HTR-8/SVneo (cell line): ENCODE data around the gene USP32.
A peak's percentile ranks its signal among the peaks of the same experiment; 100 is the strongest.

Source experiments
- DNase-seq: peaks from one replicate; pipeline ENCODE4 v3.0.0; 2011; ENCODE audit warnings: low spot score, mixed read lengths; ENCODE audit not compliant: insufficient read length
- FAIRE-seq: peaks from 2 replicates; lab custom pipeline; 2011; peaks lifted over from hg19 to GRCh38; lab: Jason Lieb, UNC

USP32 gene

GRCh38 chr17:60163108-60163784 is 228.7 kb downstream of the USP32 start:
- DNase-seq, result no peak
- FAIRE-seq, result peak; percentile 13

DNA sequence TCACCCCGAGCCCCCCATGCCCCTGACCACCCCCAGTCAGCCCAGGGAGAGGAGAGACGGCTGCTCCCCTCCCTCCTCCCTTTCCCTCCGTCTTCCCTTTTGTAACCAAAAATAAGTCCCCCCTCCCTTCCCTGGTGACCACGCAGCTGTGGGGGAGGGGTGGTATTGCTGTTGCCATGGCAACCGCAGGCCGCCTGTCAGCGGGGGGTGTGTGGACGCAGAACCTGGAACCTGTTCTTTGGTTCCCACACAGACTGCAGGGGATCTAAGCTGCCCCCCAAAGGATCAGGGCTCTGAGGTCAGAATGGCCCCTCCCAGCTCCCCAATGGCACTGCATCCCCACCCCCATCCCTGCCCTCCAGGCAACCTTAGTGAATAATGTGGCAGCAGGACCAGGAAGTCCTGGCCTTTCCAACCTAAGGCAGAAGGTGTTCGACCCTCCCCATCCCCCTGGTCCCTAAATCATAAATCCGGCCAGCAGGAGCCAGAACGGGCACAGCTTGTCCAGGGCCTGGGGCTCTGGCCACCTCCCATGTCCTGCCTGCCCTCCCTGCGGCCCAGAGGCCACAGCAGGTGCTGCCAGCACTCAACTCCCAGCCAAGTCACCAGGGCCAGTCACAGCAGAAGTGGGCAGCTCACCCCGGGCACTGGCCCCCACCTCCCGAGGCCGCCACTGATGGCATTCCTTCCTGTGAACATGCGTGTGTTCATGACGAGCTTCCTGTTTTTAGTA is 230.2 kb downstream of the USP32 start:
- DNase-seq (no peak), FAIRE-seq (peak; percentile 58)

DNA sequence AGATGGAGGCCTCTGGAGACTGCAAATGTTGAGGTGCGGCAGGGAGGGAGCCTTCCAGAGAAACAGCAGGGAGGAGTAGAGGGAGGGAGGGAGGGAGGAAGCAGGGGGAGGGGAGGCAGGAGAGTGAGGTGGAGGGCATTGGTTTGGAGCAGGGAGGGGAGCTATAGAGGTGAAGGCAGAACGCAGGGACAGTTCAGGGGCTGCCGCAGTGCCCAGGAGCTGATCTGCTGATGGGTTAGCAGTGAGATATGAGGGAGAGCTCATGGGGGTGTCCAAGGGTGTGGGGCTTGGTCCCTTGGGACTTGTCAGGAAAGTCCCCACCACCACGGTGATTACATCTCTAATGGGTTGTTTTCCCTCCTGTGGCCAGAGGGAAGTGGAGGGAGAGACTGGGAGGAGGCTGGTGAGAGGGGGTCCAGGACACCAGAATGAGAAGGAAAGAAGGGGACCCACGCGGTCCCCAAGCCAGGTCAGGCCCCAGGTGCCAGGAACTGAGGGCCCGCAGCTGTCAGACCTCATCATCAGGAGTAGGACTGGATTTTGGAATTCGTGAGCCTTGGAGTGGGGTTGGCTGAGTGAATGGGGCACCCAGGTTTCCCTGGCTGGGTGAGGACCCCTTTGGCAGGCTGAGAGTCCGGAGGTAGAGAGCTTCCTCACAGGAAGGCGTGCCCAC is 231.0 kb downstream of the USP32 start:
- FAIRE-seq, result no peak

DNA sequence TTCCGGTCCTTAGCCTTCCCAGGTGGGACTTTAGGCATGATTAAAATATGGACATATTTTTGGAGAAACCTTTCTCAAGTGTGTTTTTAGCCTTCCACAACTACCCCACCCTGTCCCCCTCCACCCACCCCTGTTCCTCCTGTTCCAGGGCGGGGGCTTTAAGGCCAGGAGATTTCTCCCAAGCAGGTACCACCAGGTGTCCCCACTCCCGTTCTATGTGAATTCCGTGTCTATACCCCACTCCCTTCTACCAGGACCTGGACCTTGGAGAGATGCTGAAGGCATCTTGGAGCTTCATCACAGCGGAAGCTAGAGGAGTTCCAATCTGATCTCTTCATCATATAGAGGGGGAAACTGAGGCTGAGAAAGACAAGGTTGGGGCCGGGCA is 232.5 kb downstream of the USP32 start:
- no peak for FAIRE-seq
- no peak for DNase-seq

More for the DNA sequence above, 231.0 kb downstream of the USP32 start:
- no peak for DNase-seq

DNA sequence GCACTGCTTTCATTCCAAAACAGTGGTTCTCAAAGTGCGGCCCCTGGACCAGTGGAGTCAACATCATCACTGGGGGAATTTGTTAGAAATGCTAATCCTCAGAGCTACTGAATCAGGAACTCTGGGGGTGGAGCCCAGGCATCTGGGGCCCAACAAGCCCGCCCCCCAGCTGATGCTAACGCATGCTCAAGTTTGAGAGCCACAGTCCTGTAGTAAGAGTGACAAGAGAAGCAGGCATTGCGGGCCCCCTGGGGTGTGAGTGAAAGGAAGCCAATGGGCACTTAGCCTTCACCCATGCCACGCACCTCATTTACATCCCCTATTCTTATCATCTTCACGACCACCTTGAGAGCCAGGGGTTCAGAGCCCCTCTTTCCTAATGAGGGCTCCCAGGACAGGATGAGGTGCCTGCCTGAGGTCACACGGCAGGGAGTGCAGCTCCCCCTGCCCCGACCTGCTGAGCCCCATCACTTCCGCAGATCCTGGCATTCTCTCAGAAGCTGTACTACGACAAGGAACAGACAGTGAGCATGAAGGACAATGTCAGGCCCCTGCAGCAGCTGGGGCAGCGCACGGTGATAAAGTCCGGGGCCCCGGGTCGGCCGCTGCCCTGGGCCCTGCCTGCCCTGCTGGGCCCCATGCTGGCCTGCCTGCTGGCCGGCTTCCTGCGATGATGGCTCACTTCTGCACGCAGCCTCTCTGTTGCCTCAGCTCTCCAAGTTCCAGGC is 233.0 kb downstream of the USP32 start:
- FAIRE-seq, result peak; percentile 42
- DNase-seq, result no peak

DNA sequence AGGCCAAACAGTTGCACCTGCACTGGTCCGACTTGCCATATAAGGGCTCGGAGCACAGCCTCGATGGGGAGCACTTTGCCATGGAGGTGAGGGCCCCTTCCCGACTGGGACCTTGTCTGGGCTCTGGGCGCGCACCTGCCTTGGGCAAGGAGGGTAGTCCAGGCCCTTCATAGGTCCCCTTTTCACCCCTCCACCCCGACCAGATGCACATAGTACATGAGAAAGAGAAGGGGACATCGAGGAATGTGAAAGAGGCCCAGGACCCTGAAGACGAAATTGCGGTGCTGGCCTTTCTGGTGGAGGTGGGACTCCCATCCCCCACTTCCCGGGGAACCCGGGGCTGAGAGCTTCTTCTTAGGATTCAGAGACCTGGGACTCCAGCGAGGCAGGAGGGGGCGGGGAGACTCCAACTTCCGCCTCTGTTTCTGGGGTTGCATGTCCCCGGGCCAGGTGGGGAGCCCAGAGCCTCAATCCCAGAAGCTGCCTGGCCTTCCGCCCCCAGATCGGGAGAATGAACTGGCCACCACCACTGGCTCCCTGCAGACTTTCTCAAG is 234.4 kb downstream of the USP32 start:
- DNase-seq (no peak), FAIRE-seq (no peak)

GRCh38 chr17:60156746-60157145 is 235.2 kb downstream of the USP32 start:
- FAIRE-seq (peak; percentile 31), DNase-seq (no peak)

DNA sequence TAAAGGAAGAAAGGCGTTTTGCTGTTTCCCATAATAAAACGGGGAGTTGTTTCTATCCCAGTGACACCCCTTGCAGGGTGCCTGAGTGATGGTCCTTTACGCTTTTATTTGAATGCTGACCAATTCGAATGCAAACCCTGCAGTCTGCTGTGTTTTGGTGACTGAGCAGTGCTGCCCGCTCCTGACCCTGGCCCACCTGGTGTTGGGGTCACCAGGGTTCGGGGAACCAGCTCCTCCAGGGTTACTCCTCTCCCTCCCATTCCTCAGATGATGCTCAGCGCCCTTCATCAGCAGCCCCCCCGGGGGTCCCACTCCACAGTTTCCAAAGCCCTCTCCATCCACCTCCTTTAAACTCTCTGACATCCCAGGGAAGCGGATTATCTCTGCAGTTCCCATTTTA is 236.1 kb downstream of the USP32 start:
- FAIRE-seq (no peak), DNase-seq (no peak)

- FAIRE-seq (peak; percentile 96), DNase-seq (no peak)
Measured at GRCh38 chr17:60155427-60155814, 236.5 kb downstream of the USP32 start.

DNA sequence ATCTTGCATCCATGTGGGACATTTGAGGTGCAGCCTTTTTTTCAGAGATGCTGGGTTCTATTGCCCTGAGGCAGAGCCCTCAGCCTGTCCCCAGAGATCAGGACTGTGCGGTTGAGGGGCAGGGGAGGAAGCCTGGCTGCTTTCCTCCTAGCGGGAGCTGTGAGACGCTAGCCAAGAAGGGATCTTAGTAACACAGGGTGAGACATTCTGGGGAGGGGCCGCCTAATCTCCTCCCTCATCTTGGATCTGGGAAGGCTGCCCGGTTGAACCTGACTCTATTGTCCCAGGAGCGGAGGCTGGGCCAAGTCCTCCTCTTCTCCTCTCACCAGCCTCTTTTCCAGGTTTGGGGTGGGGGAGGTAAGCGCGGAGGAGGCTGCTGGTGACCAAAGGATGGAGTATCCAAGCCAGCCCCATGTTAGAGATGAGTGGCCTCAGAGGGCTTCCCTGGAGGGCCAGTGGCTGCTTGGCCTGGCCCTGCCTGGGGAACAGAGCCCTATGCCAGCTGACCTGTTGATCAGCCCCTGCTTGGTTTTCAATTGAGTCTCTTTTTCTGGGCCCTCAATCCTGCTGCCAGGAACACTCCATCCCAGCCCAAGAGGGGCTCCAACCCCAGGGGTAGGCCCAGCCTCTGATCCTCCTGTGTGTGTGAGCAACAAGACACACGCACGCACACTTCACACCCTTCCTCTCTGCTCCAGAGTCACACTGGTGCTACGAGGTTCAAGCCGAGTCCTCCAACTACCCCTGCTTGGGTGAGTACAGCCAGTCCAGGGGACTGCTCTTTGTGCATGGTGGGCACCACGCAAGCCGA is 237.1 kb downstream of the USP32 start:
- no peak for FAIRE-seq
- DNase-seq, result no peak

GRCh38 chr17:60153606-60154390 is 238.1 kb downstream of the USP32 start:
- FAIRE-seq (no peak), DNase-seq (no peak)

GRCh38 chr17:60151355-60151754 is 240.6 kb downstream of the USP32 start:
- DNase-seq (no peak), FAIRE-seq (peak; percentile 76)

DNA sequence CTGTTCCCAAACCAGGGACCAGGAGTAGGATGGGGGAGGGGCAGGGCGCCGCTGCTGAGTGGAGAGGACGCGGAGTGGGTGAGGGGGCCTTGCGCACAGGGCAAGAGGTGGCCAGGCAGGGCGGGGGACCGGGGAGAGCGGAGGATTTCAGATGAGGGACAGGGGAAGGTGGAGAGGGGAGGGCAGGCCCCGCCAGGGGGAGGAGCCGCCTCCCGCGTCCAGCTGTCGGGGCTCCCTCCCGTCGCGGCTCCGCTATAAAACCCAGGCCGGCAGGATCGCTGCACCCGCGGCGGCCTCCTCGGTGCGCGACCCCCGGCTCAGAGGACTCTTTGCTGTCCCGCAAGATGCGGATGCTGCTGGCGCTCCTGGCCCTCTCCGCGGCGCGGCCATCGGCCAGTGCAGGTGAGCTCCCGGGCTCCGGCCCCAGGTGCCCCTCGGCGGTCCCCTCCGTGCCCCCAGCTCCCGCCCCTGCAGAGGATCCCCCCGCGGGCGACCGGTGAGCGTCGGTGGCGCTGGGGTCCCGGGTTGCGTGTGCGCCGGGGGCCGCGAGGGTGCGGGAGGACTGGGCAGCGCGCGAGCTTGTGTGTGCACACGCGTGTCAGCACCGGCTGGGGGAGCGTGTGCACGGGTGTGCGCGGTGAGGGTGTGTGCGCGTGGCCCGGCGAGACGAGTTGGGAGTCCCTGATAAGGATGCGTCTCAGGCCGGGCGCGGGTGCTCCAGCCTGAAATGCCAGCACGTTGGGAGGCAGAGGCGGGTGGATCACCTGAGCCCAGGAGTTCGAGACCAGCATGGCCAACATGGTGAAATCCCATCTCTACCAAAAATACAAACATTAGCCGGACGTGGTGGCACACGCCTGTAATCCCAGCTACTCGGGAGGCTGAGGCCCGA is 242.0 kb downstream of the USP32 start, which contains the start of gene CA4:
CA4 (plus strand) TSS at position 283 of the 892 bp plus-strand sequence; CDS start at position 345, 62 bp downstream.
- no peak for DNase-seq
- FAIRE-seq, result peak; percentile 93

DNA sequence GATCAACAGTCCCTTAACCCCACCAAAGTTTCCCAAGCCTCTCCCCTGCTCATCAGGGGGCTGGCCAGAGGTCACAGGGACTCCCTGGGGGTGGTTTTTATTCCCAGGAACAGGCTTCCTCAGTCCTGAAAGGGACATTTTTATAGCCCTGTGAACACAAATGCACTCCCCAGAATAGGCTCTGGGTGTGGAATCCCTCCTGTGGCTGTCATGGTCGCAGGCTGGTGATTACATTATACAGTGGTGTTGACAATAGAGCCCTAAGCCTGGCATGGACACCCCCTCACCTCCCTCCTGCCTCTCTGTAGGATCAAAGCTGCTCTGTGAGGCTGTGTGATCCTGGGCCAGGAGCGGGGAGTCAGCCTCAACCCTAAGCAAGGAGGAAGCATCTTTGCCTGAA is 243.6 kb downstream of the USP32 start:
- no peak for DNase-seq
- FAIRE-seq, result no peak

- peak; percentile 52 for FAIRE-seq
- DNase-seq, result no peak
Measured at GRCh38 chr17:60147553-60148223, 244.2 kb downstream of the USP32 start.

GRCh38 chr17:60146206-60146605 is 245.7 kb downstream of the USP32 start:
- DNase-seq (no peak), FAIRE-seq (no peak)
